MCF 10A (cell line): Measurements from ENCODE around the gene UBE2J1. TPM values are rescaled to one million over a fixed set of nuclear protein-coding genes. Genes with fewer than 3 reads are reported as not detected.
"Not testable (repeated sequence)": the region's sequence is repeated elsewhere in the genome, so short reads cannot be mapped to it uniquely, and the experiment has no call there.

Source experiments
- BruUV-seq: library from RNA; stranded (reverse); fragments of 400-500 nt; replicated peaks from 2 replicates; lab custom pipeline; 2021; lab: Mats Ljungman, UMichigan
- CTCF ChIA-PET: fragments of 300-600 bp; sonication (Branson Sonifier 250); formaldehyde crosslinking; extraction: SDS; loops from one replicate; lab custom pipeline; 2021; ENCODE audit warnings: antibody characterized with exemption, inconsistent platforms; lab: Yijun Ruan, JAX
- POLR2A ChIA-PET: fragments of 300-600, 350-650 bp; sonication (Branson Sonifier 250); formaldehyde crosslinking; extraction: SDS; loops from one replicate; lab custom pipeline; 2020; ENCODE audit warnings: antibody characterized with exemption, inconsistent platforms; lab: Yijun Ruan, JAX
- DNase-seq: peaks from one replicate; pipeline ENCODE4 v3.0.0-alpha.2; 2018; ENCODE audit not compliant: unreplicated experiment
- H3K27ac Mint-ChIP-seq: one replicate; pipeline ENCODE4 v1.8.0; 2022; ENCODE audit warnings: mild to moderate bottlenecking, low read depth, mixed read lengths; ENCODE audit not compliant: unreplicated experiment
- H3K27me3 Mint-ChIP-seq: one replicate; pipeline ENCODE4 v1.8.0; 2022; ENCODE audit warnings: mixed read lengths; ENCODE audit not compliant: insufficient read depth, unreplicated experiment
- H3K36me3 Mint-ChIP-seq: one replicate; pipeline ENCODE4 v1.8.0; 2022; ENCODE audit warnings: mild to moderate bottlenecking, moderate library complexity, mixed read lengths; ENCODE audit not compliant: insufficient read depth, unreplicated experiment
- H3K4me1 Mint-ChIP-seq: one replicate; pipeline ENCODE4 v1.8.0; 2022; ENCODE audit warnings: mixed read lengths; ENCODE audit not compliant: insufficient read depth, unreplicated experiment
- H3K4me3 Mint-ChIP-seq: one replicate; pipeline ENCODE4 v1.8.0; 2022; ENCODE audit warnings: mild to moderate bottlenecking, moderate library complexity, mixed read lengths; ENCODE audit not compliant: unreplicated experiment
- H3K9me3 Mint-ChIP-seq: one replicate; pipeline ENCODE4 v1.8.0; 2022; ENCODE audit warnings: mixed read lengths; ENCODE audit not compliant: unreplicated experiment
- intact Hi-C: fragments of 100-400 bp; cut with micrococcal nuclease; formaldehyde crosslinking; loops from 2 replicates; pipeline ENCODE4 v1.14.1; 2022
- total RNA-seq: library from RNA; stranded (reverse); gene quantifications from 2 replicates; pipeline ENCODE4 v1.2.3, GENCODE V29; 2022
- TF ChIP-seq, protein P1 (sequence below): fragments of 200-600 bp; IDR thresholded peaks from one replicate; pipeline ENCODE4 v1.8.0; 2022; ENCODE audit warnings: antibody characterized with exemption, mild to moderate bottlenecking; ENCODE audit not compliant: unreplicated experiment

Gene UBE2J1
- total RNA-seq, 1 experiment from 2014 or later = 39.0 TPM

DNA sequence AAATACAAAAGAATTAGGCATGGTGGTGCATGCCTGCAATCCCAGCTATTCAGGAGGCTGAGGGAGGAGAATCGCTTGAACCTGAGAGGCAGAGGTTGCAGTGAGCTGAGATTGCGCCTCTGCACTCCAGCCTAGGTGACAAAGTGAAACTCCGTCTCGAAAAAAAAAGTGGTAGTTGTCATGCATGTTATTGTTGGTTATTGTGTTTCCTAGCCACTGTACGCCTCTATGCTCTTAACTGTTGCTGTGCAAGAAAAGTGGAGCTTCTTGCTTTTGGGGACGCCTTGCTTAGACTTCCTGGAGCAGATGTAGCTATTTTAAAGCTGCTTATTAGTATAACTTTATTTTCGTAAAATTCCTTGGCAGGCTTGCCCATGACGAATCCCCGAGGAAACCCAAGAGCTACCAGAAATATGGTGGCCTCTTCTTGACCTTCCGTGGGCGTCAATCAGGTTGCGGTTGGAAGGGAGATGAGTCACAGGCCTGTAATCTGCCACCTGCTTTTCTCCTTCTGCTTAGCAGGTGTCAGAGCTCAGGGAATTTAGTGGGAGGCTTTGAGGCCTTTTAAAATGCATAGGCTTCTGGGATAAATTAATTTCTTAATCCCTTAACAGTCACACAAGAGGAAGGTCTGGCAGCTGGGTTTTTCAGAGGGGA lies 54.7 kb downstream of the UBE2J1 start:
- intact Hi-C loops = loop anchor here (1.0 to 5.0 kb wide), 2 partner anchors 151 to 316 kb away; partner anchors contain the start of gene PM20D2
- no peaks in the 10 kb centered on the region for H3K36me3 Mint-ChIP-seq
- H3K9me3 Mint-ChIP-seq = peaks cover 1% of the 10 kb centered on the region
- H3K27ac Mint-ChIP-seq = peak overlapping the region; percentile 68
- no TSS peak for BruUV-seq
- DNase-seq = peak; percentile 99
- peaks cover 7% of the 10 kb centered on the region for H3K4me1 Mint-ChIP-seq
- ChIA-PET POLR2A (interaction anchor here (1.0 to 1.6 kb wide), 7 partner anchors 14 to 262 kb away, joined by 3 to 8 read pairs (median 4); partner anchors contain the start of genes PNRC1 and UBE2J1), CTCF (interaction anchor here (0.6 to 1.8 kb wide), 3 partner anchors 21 to 70 kb away, joined by 3 read pairs; no protein-coding TSS in a partner anchor)
- peak overlapping the region; percentile 59 for H3K4me3 Mint-ChIP-seq
- TF ChIP-seq, protein P1, sequence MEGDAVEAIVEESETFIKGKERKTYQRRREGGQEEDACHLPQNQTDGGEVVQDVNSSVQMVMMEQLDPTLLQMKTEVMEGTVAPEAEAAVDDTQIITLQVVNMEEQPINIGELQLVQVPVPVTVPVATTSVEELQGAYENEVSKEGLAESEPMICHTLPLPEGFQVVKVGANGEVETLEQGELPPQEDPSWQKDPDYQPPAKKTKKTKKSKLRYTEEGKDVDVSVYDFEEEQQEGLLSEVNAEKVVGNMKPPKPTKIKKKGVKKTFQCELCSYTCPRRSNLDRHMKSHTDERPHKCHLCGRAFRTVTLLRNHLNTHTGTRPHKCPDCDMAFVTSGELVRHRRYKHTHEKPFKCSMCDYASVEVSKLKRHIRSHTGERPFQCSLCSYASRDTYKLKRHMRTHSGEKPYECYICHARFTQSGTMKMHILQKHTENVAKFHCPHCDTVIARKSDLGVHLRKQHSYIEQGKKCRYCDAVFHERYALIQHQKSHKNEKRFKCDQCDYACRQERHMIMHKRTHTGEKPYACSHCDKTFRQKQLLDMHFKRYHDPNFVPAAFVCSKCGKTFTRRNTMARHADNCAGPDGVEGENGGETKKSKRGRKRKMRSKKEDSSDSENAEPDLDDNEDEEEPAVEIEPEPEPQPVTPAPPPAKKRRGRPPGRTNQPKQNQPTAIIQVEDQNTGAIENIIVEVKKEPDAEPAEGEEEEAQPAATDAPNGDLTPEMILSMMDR = no peak
- peaks cover 46% of the 10 kb centered on the region for H3K27me3 Mint-ChIP-seq

DNA sequence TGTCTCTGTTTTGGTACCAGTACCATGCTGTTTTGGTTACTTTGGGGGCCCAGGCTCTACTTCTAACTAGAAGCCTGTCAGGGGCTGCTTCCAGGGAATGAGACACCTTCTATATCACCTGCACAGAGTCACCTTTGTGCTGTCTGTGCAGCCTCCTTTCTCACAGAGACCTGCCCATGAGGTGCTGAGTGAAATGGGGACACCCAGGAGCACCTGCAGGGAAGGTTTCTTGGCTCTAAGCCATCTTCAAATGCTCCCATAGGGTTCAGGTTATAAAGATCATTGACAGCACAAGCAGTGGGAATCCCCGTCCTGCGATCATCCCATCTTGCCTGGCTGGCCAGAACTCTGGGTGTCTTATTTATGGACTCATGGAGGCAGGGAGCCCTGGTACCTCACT lies 56.5 kb downstream of the UBE2J1 start:
- Mint-ChIP-seq H3K9me3 (no peaks in the 10 kb centered on the region), H3K27ac (no peak overlapping the region), H3K36me3 (no peaks in the 10 kb centered on the region), H3K27me3 (peaks cover 53% of the 10 kb centered on the region), H3K4me3 (no peak overlapping the region), H3K4me1 (peaks cover 7% of the 10 kb centered on the region)
- TF ChIP-seq, protein P1 = no peak
- intact Hi-C loops = loop anchor here (5.0 kb wide), 1 partner anchor 149 kb away; the partner anchor contains the start of gene PM20D2
- no peak for DNase-seq
- BruUV-seq = no TSS peak
- ChIA-PET POLR2A (no interaction called here), CTCF (interaction anchor here (0.6 to 0.7 kb wide), 2 partner anchors 34 to 287 kb away, joined by 3 read pairs; no protein-coding TSS in a partner anchor)

DNA sequence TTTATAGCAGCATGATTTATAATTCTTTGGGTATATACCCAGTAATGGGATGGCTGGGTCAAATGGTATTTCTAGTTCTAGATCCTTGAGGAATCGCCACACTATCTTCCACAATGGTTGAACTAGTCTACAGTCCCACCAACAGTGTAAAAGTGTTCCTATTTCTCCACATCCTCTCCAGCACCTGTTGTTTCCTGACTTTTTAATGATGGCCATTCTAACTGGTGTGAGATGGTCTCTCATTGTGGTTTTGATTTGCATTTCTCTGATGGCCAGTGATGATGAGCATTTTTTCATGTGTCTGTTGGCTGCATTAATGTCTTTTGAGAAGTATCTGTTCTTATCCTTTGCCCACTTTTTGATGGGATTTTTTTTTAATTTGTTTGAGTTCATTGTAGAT lies 57.4 kb downstream of the UBE2J1 start:
- H3K4me1 Mint-ChIP-seq, CTCF ChIA-PET, H3K4me3 Mint-ChIP-seq, DNase-seq, H3K9me3 Mint-ChIP-seq, H3K27ac Mint-ChIP-seq, POLR2A ChIA-PET, BruUV-seq, H3K36me3 Mint-ChIP-seq: not testable (repeated sequence)
- intact Hi-C loops = loop anchor here (5.0 kb wide), 1 partner anchor 148 kb away; the partner anchor contains the start of gene PM20D2
- peaks cover 53% of the 10 kb centered on the region for H3K27me3 Mint-ChIP-seq

DNA sequence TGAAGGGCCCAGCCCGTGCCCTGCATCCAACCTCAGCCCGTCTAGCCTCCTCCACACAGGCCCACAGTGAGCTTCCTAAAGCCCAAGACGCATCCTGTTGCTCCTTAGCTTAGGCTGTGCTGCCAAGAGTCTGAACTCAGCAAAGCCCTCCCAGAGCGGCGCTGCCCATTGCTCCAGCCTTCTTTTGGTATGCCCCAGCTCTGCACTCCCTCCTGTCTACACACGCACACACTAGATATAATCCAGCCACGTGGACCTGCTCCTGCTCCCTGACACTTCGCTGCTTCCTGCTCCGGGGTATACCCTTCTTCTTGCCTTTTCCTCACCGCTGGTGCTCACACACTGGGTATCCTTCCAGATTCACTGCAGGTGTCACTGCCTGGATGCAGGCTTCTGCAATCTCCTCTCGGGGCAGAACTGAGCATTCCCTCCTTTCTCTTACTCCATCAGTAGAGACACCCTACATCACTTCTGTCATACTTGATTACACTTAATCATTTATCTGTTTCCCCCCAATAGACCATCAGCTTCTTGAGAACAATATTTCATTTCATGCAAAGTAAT lies 61.2 kb downstream of the UBE2J1 start:
- no TSS peak for BruUV-seq
- Mint-ChIP-seq H3K27me3 (peaks cover 69% of the 10 kb centered on the region), H3K4me1 (no peaks in the 10 kb centered on the region), H3K4me3 (no peak overlapping the region), H3K9me3 (no peaks in the 10 kb centered on the region), H3K36me3 (no peaks in the 10 kb centered on the region), H3K27ac (no peak overlapping the region)
- TF ChIP-seq, protein P1 = no peak
- ChIA-PET CTCF (interaction anchor here (0.6 kb wide), 1 partner anchor 12 kb away, joined by 3 read pairs; no protein-coding TSS in a partner anchor), POLR2A (no interaction called here)
- no peak for DNase-seq
- intact Hi-C loops = no loop called here
